ENCODE measurements around the gene LCP2. TPM values are rescaled to one million over a fixed set of nuclear protein-coding genes. Genes with fewer than 3 reads are reported as not detected.

Gene LCP2
- total and polyA plus RNA-seq, 2 of the 4 experiments (the other 2 are of a cell fraction), result not detected

GRCh38 chr5:170289121-170289520, 8.5 kb downstream of the LCP2 start:
- ChIA-PET POLR2A (ENCODE audit: unreplicated experiment) (no interaction called here), CTCF (no interaction called here)
- no peak overlapping the region for H3K14ac ChIP-seq (replicated peaks; ENCODE audit: low read depth, low read length)
- no peak overlapping the region for H3K9ac ChIP-seq (ENCODE audit: low read depth, low read length)
- H2BK5ac ChIP-seq (ENCODE audit: low read depth, low read length, poor library complexity, severe bottlenecking), result no peak overlapping the region
- no peak overlapping the region for H2BK20ac ChIP-seq (ENCODE audit: low read depth, low read length)
- H2AFZ ChIP-seq (replicated peaks; ENCODE audit: low read length, poor library complexity), result no peak overlapping the region
- dilution Hi-C loops (cut with HindIII; ENCODE audit: low sequenced_read_pairs, unreplicated experiment) (no loop called here), intact Hi-C loops (cut with micrococcal nuclease) (no loop called here), in situ Hi-C loops (cut with MboI; ENCODE audit: low sequenced_read_pairs) (no loop called here)
- H3K18ac ChIP-seq (ENCODE audit: low read depth, low read length), result no peak overlapping the region
- H3K4me2 ChIP-seq (ENCODE audit: low read depth, low read length), result no peak overlapping the region
- no peak overlapping the region for H4K91ac ChIP-seq (ENCODE audit: insufficient read depth, low read depth, low read length)
- no peaks in the 10 kb centered on the region for H3K9me3 ChIP-seq (ENCODE audit: control insufficient read depth, insufficient read depth, low read length)
- no peaks in the 10 kb centered on the region for H3K79me1 ChIP-seq (ENCODE audit: low read depth in 1 of 2, low read length in 2 of 2)
- H3K23ac ChIP-seq (ENCODE audit: low read depth, low read length), result no peak overlapping the region
- DNase-seq (no peak), ATAC-seq (ENCODE audit: low read depth) (no peak)
- no peak overlapping the region for H2AK9ac ChIP-seq (replicated peaks; ENCODE audit: low read depth, low read length, poor library complexity)
- no peak overlapping the region for H3K56ac ChIP-seq (ENCODE audit: extremely low read depth, insufficient read depth, low read length)
- H3K4me3 ChIP-seq (ENCODE audit: insufficient read depth, low read depth, low read length), result no peak overlapping the region
- H4K8ac ChIP-seq (ENCODE audit: low read depth in 2 of 2, low read length in 2 of 2), result no peak overlapping the region
- H4K20me1 ChIP-seq (ENCODE audit: insufficient read depth, low read length), result no peaks in the 10 kb centered on the region
- no peaks in the 10 kb centered on the region for H3K9me1 ChIP-seq (ENCODE audit: insufficient read depth, low read length)
- WGBS, 2 experiments (ENCODE audit: extremely low coverage in 2 of 2, insufficient read length in 1 of 2), result no CpG with 5 or more reads among the region's 3 CpGs
- no peaks in the 10 kb centered on the region for H3K27me3 ChIP-seq (ENCODE audit: control insufficient read depth, insufficient read depth, low read length)
- H3K4ac ChIP-seq (ENCODE audit: low read depth, low read length), result no peak overlapping the region
- H2AK5ac ChIP-seq (ENCODE audit: low read depth, low read length), result no peak overlapping the region
- H2BK15ac ChIP-seq (ENCODE audit: low read depth, low read length), result no peak overlapping the region
- no peak overlapping the region for H3K27ac ChIP-seq (ENCODE audit: insufficient read depth, low read length)
- no peaks in the 10 kb centered on the region for H3K4me1 ChIP-seq (ENCODE audit: control insufficient read depth, insufficient read depth, low read length)
- H2BK120ac ChIP-seq (ENCODE audit: low read depth, low read length), result no peak overlapping the region
- no peaks in the 10 kb centered on the region for H3K36me3 ChIP-seq (ENCODE audit: control insufficient read depth, insufficient read depth, low read length)
- no TSS peak for BruUV-seq (replicated peaks)
- TF ChIP-seq POLR2A (IDR thresholded peaks at IDR 0.05; ENCODE audit: low read depth, low read length) (no peak), RCOR1 (IDR thresholded peaks at IDR 0.05; ENCODE audit: insufficient replicate concordance, low read length) (no peak), RAD21 (IDR thresholded peaks at IDR 0.05; ENCODE audit: low read length) (no peak), MXI1 (IDR thresholded peaks at IDR 0.05; ENCODE audit: borderline replicate concordance, low read depth, low read length) (no peak), CEBPB (IDR thresholded peaks at IDR 0.05; ENCODE audit: low read depth, low read length) (no peak), SMC3 (IDR thresholded peaks at IDR 0.05; ENCODE audit: low read depth, low read length) (no peak), NFE2L2 (IDR thresholded peaks at IDR 0.05; ENCODE audit: low read depth, low read length) (no peak), MAZ (IDR thresholded peaks at IDR 0.05; ENCODE audit: borderline replicate concordance, low read depth, low read length) (no peak), RFX5 (IDR thresholded peaks at IDR 0.05; ENCODE audit: low read depth, low read length) (no peak), BHLHE40 (IDR thresholded peaks at IDR 0.05; ENCODE audit: low read depth, low read length) (no peak), CHD1 (IDR thresholded peaks at IDR 0.05; ENCODE audit: low read depth, low read length) (no peak), MAFK (IDR thresholded peaks at IDR 0.05; ENCODE audit: low read depth, low read length) (no peak), FOS (IDR thresholded peaks at IDR 0.05; ENCODE audit: low read depth, low read length) (no peak)
- TF ChIP-seq, protein P1, sequence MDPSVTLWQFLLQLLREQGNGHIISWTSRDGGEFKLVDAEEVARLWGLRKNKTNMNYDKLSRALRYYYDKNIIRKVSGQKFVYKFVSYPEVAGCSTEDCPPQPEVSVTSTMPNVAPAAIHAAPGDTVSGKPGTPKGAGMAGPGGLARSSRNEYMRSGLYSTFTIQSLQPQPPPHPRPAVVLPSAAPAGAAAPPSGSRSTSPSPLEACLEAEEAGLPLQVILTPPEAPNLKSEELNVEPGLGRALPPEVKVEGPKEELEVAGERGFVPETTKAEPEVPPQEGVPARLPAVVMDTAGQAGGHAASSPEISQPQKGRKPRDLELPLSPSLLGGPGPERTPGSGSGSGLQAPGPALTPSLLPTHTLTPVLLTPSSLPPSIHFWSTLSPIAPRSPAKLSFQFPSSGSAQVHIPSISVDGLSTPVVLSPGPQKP (IDR thresholded peaks at IDR 0.05; ENCODE audit: borderline replicate concordance, low read depth, low read length), result no peak
- TF ChIP-seq, protein P2, sequence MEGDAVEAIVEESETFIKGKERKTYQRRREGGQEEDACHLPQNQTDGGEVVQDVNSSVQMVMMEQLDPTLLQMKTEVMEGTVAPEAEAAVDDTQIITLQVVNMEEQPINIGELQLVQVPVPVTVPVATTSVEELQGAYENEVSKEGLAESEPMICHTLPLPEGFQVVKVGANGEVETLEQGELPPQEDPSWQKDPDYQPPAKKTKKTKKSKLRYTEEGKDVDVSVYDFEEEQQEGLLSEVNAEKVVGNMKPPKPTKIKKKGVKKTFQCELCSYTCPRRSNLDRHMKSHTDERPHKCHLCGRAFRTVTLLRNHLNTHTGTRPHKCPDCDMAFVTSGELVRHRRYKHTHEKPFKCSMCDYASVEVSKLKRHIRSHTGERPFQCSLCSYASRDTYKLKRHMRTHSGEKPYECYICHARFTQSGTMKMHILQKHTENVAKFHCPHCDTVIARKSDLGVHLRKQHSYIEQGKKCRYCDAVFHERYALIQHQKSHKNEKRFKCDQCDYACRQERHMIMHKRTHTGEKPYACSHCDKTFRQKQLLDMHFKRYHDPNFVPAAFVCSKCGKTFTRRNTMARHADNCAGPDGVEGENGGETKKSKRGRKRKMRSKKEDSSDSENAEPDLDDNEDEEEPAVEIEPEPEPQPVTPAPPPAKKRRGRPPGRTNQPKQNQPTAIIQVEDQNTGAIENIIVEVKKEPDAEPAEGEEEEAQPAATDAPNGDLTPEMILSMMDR (conservative IDR thresholded peaks at IDR 0.05; ENCODE audit: low read depth, low read length), result no peak
- TF ChIP-seq, protein P3, sequence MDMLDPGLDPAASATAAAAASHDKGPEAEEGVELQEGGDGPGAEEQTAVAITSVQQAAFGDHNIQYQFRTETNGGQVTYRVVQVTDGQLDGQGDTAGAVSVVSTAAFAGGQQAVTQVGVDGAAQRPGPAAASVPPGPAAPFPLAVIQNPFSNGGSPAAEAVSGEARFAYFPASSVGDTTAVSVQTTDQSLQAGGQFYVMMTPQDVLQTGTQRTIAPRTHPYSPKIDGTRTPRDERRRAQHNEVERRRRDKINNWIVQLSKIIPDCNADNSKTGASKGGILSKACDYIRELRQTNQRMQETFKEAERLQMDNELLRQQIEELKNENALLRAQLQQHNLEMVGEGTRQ (IDR thresholded peaks at IDR 0.05; ENCODE audit: low read depth, low read length), result no peak
- no peak overlapping the region for H4K5ac ChIP-seq (ENCODE audit: low read depth, low read length)
